Inflammatory macrophage treated with lipopolysaccharide for 1 hour (primary cell): ENCODE data around the gene CCDC87.

Experiments used
- DNase-seq, 2 donors: peaks; one replicate each; pipeline ENCODE4 v3.0.0-alpha.2; 2020 to 2022

CCDC87 gene, protein sequence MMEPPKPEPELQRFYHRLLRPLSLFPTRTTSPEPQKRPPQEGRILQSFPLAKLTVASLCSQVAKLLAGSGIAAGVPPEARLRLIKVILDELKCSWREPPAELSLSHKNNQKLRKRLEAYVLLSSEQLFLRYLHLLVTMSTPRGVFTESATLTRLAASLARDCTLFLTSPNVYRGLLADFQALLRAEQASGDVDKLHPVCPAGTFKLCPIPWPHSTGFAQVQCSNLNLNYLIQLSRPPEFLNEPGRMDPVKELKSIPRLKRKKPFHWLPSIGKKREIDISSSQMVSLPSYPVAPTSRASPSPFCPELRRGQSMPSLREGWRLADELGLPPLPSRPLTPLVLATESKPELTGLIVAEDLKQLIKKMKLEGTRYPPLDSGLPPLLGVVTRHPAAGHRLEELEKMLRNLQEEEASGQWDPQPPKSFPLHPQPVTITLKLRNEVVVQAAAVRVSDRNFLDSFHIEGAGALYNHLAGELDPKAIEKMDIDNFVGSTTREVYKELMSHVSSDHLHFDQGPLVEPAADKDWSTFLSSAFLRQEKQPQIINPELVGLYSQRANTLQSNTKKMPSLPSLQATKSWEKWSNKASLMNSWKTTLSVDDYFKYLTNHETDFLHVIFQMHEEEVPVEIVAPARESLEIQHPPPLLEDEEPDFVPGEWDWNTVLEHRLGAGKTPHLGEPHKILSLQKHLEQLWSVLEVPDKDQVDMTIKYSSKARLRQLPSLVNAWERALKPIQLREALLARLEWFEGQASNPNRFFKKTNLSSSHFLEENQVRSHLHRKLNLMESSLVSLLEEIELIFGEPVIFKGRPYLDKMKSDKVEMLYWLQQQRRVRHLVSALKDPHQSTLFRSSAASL

DNA sequence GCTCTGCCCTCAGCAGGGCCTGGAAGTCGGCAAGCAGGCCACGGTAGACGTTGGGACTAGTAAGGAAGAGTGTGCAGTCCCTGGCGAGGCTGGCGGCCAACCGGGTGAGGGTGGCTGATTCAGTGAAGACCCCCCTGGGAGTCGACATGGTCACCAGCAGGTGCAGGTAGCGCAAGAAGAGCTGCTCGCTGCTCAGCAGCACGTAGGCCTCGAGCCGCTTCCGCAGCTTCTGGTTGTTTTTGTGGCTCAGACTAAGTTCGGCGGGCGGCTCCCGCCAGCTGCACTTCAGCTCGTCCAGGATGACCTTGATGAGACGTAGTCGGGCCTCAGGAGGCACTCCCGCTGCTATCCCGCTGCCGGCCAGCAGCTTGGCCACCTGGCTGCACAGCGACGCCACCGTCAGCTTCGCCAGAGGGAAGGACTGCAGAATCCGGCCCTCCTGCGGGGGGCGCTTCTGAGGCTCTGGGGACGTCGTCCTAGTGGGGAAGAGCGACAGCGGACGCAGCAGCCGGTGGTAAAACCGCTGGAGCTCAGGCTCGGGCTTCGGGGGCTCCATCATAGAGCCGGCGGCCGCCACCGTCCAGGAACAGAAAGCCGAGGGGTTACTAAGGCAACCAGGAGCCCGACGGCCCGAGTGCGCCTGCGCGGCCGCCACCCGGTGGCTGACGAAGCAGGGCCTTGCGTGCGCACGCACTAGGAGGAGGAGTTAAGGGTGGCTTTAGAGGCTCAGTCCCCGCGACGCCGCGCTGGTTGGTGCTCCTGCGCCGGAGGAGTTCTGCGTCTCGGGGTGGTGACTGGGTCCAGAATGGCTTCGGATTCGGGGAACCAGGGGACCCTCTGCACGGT lies at the start of gene CCDC87, which contains the start of gene CCS:
TSS of gene CCDC87 (minus strand) at position 607 of the 846 bp plus-strand sequence. CDS start at position 559, 48 bp downstream.
TSS of gene CCS (plus strand) at position 729 of the 846 bp plus-strand sequence. CDS start at position 806, 77 bp downstream.
- DNase-seq, result peak; percentile 94 to 98

DNA sequence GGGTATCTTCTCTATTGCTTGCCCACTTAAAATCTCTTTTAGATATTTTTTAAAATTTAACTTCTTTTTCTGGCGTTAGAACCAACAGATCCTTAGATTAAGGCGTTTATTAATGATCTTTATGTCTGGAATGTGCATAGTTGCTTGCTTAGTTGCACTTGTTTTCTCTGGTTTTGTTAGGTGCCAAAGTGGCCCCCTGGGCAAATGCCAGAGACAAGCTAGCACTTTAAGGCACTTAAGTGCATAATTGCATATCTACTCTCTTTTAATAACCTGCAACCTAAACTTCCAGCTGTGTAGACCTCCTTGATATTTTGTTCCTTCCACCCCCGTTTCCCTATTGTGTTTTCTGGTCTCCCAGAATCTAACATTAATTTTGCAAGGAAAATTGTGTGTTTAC lies 49.0 kb upstream of the CCDC87 start:
- DNase-seq, result no peak

DNA sequence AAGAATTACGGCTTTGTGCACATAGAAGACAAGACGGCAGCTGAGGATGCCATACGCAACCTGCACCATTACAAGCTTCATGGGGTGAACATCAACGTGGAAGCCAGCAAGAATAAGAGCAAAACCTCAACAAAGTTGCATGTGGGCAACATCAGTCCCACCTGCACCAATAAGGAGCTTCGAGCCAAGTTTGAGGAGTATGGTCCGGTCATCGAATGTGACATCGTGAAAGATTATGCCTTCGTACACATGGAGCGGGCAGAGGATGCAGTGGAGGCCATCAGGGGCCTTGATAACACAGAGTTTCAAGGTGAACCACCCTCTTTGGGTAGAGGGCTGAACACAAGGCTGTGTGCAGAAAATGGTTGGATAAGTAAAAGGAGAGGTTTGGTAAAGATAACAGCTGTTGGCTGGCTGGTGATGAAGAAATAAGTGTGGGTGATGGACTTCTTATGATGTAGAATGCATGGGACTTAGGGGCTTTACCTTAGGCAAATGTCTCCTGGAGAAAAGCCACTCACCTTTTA lies 47.0 kb upstream of the CCDC87 start:
- peak in 1 of 2 donors; percentile 37 for DNase-seq

DNA sequence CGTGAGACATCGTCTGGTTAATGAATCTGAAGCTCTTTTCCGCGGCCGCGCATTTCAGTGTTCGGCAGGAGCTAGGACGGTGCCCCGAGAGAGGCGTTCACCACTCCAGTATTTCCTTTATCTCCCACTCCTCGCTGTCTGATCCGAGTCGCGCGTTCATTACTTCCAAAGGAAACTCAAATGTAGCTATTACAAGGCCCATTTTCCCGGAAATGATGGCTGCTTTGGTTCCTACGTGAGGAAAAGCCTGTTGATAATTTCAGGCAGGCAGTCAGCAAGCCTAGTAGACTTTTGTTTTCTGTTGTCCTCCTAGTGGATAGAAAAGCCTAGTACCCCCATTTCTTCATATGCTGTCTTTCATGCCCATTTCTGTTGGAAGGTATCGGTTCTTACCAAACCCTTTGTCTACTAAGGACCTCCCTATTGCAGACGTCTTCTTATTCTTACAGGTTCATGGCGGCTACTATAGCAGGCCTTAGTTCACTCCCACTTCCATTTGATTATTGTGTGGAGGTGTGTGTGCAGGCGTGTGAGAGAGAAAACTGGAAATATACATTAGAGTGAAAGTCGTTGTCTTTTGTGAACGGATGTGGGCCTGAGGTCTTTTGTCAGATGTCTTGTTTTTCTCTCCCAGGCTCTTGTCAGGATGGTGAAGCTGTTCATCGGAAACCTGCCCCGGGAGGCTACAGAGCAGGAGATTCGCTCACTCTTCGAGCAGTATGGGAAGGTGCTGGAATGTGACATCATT lies 46.4 kb upstream of the CCDC87 start:
- DNase-seq, result peak; percentile 37 to 44

DNA sequence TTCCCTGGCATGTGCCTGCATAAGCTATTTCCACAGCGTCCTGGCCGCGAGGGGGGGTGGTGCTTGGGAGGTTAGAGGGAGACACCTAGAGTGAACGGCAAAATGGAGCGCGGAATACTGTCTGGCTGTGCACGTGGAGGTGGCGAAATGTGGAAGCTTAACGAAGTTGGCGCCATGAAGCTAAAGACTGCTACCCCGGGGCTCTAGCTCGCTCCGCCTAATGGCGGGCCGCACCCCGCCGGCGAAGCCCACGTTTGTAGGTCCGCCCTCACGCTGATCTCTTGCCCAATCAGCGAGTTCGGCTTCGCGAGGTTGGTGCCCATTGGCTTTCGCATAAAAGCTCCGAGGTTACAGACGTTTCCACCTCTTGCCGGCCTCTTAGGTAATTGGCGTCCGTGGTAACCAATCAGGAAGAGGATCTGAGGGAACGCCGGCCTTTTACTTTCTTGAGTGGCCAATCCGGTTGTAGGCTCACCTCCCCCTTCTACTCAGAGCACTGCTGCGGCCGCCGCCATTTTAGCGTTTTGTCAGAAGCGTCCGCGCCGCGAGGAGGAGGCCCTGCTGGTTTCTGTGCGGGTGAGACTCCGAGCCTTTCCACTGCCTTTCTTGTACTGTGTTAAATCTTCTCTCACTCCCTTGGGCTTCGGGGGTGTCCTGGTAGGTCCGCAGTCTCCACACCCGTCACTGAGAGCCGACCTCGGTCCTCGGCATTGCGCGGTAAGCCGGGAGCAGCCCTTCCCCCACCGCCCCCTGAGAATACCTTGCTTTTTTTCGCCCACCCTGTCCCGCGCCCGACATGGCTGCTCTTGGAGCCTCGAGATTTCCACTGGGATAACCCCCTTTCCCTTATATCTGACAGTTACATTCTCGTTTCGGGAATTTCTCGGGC lies 45.6 kb upstream of the CCDC87 start, which contains the start of gene RBM4:
TSS of gene RBM4 (plus strand) at position 527 of the 889 bp plus-strand sequence. CDS start 1,009 bp downstream, outside the sequence.
- peak; percentile 100 for DNase-seq

DNA sequence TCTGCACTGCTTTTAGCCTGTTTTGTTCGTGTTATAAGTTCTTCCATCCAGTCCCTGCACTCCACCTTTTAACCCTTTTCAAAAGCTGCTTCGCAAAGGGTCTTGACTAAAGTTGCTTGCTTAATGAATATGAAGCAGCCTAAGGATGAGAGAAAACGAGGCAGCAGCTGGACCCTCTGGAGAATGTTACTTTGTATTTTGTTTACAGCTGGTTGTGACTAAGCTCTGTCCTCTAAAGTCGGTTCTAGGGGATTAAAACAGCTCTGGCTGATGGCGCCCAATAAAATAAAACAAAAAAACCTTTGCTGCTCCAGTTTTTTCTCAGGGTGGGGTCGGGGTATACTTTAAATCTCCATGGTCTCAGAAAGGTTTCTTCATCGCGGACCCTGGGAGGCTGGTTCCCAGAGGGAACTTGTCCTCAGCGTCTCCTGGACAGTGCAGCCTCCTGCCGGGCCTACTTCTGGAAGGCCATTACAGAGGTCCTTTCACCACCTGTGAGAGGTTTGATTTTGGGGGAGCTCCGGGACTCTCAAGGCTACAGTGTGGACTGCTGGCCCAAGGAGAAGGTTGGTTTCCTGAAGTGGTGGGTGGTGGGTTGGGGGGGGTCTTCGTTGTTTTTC lies 44.8 kb upstream of the CCDC87 start:
- DNase-seq, result no peak

DNA sequence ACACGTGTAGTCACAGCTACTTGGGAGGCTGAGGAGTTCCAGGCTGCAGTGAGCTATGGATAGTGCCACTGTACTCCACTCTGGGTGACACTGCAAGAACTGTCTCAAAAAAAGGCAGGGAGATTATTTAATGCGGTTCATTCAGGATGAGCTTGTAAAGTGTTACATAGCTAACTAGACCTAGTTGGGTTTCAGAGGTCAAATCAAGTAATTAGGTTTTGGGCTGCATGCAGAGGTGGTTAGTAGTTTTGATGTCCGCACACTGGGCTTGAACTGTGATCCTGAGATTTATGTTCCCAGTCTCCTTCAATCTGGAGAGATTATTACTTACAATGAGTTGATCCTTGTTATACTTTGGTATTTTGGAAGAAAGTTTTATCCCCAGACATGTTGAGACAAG lies 43.5 kb upstream of the CCDC87 start:
- no peak for DNase-seq

DNA sequence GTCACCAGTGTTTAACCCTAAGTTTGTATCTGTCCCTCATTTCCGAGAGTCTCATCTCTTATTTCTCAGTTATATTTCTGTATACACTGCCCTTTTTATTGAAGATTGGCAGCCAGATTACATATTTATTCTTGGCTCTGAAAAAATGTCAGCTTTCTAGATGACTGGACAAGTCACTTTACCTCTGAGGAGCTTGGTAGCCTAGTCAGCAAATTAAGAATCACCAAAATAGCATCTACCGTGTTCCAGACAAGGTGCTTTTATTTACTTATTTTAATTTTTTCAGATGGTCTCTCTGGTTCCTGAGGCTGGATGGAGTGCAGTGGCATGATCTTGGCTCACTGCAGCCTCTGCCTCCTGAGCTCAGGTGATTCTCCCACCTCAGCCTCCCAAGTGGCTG lies 40.1 kb upstream of the CCDC87 start:
- DNase-seq, result no peak

DNA sequence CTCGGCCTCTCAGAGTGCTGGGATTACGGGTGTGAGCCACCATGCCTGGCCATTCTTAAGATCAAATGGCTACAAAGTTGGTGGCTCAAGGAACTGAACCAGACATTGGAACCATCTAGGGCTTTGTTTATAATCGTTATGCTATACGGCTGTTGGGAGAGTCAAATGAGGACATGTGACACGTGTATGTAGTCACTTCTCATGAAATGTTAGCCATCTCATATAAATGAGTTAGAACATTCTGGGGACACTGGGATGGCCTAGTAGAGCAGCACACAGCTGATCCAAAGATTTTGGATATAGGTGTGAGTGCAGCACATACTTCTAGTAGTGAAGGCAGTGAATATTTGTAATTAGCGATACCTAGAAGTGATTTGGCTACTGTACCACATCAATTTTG lies 39.0 kb upstream of the CCDC87 start:
- no peak for DNase-seq

DNA sequence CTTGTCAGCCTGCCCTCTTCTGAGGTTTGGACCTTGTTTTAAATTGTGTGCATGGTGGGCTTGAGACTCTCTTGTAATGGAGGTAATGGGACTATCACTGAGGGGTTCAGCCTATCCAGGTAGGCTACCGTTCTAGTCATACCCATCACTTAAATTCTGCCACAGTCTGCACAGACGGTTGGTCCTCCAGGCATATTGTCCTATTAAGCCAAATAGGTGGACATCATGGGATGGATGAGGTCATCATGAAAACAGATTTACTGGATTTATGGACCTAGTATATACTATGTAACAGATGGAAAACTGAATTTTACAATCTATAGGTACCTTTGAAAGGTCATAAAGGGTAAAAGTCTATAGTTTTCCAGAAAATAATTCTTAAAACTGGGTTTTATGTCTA lies 36.5 kb upstream of the CCDC87 start:
- DNase-seq, result no peak

DNA sequence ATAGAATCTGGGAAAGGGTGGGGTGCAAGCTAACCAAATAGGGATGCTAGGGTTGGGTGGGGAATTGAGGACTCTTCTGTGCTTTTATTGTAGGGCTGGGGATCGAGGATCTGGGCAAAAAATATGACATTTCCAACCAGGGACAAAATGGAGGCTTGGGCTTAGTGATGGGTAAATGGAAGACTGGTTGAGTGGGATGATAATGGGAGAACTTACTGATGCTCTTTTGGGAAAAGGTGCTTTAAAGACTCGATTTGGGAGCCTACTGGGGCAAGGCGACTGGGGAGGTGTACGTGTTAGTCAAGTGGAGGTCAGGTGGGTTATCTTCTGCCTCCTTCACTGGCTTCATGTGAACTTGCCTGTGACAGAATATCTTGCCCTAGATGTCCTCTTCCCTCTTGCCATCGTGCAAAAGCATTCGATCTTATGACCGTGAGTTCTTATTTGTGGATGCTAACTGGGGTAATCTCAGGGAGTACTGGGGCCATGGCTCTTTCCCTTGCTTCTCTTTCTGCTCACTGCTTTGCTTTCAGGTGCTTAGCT lies 35.3 kb upstream of the CCDC87 start:
- no peak for DNase-seq

DNA sequence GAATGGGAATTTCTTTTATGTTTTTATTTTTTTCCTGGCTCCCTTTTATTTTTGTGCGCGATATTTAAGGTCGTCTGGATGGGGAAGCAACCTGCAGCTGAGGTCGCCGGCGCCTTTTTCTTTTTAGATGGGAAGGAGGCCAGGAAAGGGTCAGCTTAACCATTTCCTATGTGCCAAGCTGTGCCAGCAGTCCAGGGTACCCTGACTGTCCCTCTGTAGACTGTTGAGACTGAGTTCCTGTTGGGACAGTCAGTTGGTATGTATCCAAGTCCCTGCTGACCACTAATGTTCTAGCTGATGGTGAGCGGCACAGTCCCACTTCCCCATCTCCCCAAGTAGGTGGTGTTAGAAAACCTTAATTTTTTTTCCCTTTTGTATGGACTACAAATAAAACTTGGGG lies 34.1 kb upstream of the CCDC87 start:
- DNase-seq, result no peak

DNA sequence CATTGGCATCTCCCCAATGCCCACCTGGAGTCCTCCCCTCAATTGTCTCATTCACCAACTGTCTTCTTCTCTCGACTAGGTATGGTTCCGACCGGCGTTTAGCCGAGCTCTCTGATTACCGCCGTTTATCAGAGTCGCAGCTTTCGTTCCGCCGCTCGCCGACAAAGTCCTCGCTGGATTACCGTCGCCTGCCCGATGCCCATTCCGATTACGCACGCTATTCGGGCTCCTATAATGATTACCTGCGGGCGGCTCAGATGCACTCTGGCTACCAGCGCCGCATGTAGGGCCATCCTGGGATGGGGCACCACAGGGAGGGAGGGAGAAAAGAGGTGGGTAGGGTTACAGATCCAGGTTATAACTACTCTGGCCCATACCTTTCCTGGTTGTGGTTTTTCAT lies 33.5 kb upstream of the CCDC87 start:
- DNase-seq, result no peak

DNA sequence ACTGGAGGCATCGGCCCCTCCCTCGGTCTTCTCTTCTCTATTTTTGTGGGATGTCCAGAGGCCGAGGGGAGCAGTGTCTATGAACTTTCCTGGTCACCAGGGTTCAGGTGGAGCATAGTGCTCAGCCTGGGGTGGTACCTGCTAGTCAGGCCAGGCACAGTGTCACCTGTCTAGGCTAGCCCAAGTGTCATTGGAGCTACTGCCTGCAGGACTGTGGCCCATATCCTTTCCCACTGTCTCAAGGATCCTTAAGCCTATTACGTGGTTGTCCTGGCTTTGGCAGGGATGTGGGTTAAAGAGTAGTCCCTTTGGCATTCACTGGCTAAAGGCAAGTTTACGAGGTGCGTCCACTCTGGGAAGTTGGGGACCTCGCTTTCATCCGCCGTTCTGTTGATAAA lies 32.9 kb upstream of the CCDC87 start:
- no peak for DNase-seq

DNA sequence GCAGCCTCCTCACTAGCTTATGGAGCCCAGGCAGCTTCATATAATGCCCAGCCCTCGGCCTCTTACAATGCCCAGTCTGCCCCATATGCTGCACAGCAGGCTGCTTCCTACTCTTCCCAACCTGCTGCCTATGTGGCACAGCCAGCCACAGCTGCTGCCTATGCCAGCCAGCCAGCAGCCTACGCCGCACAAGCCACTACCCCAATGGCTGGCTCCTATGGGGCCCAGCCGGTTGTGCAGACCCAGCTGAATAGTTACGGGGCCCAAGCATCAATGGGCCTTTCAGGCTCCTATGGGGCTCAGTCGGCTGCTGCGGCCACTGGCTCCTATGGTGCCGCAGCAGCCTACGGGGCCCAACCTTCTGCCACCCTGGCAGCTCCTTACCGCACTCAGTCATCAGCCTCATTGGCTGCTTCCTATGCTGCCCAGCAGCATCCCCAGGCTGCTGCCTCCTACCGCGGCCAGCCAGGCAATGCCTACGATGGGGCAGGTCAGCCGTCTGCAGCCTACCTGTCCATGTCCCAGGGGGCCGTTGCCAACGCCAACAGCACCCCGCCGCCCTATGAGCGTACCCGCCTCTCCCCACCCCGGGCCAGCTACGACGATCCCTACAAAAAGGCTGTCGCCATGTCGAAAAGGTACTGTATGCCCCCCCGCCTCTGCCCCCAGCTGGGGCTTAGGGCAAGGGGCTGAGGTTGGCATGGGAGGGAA lies 32.3 kb upstream of the CCDC87 start:
- no peak for DNase-seq

DNA sequence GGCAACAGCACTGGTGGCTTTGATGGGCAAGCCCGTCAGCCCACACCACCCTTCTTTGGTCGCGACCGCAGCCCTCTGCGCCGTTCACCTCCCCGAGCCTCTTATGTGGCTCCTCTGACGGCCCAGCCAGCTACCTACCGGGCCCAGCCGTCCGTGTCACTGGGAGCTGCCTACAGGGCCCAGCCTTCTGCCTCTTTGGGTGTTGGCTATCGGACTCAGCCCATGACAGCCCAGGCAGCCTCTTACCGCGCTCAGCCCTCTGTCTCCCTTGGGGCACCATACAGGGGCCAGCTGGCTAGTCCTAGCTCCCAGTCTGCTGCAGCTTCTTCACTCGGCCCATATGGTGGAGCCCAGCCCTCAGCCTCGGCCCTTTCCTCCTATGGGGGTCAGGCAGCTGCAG lies 31.6 kb upstream of the CCDC87 start:
- DNase-seq, result no peak

DNA sequence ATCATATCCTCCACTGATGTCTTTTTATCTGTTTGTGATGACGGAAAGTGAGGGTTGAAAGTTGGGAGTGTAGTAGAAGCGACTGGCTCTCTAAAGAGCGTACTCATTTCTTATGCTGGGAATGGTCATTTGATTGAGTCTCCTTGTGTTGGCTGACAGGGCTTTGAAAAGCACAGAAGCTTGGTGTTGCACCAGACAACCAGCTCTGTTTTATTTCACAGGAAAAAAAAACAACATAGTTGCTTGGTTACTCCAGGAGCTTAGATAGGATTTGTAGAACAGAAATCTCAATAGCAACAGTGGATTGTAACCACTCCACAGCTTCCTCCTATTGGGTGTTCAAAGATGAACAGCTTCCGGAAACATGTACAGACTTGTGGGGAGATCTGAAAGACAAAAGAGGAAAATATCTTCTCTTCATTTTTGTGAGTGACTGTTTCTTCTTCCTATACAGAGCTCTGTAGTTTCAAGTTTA lies 26.3 kb upstream of the CCDC87 start:
- peak; percentile 46 to 57 for DNase-seq

DNA sequence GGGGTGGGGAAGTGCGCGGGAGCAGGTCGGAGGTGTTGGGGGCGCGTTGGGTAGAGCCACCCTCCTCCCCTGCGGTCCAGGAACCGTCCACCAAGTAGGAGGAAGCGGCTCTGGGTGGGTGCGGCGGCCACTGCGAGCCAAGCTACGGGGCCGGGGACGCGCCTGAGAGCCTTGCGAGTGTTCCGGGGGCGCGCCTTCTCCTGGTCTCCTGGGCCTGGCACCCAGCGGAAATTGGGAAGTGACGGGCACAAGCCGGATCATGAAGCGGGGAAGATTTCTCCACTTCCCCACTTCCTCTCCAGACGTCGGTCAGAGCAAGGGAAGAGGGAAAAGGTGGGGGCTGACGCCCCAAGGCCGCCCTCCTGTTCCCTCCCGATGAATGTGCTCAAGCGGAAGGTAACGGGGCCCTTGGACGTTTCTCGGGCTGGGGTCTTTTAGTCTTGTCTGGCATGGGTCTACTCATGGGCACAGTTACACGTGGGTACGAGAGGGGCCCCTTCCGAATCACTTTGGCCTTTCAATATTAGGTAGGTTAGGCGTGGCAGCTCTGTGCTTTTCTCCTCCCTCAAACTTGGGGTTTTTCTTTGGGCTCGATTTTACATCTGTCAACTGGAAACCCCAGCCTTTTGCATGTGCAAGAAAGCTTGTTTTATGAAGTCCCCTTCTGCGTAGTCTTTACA lies 24.4 kb upstream of the CCDC87 start:
- peak; percentile 84 to 92 for DNase-seq
